Prostate gland (tissue), 2 donors: ENCODE data around the gene MARCHF6.

Source experiments
- CTCF ChIP-seq, 4 experiments: fragments of 200-600 bp in 2 of 4; fragments of 450-650 bp in 2 of 4; sonication (generic) in 2 of 4; IDR thresholded peaks; 1 replicate in 3 of 4; 2 replicates in 1 of 4; pipeline ENCODE4 v1.5.1; 2016 to 2019; ENCODE audit warnings: antibody characterized with exemption in 4 of 4, mild to moderate bottlenecking in 2 of 4, moderate library complexity in 2 of 4
- POLR2A ChIP-seq: fragments of 450-650 bp; IDR thresholded peaks from one replicate; pipeline ENCODE4 v1.6.1; 2016; ENCODE audit warnings: antibody characterized with exemption, mild to moderate bottlenecking
- POLR2AphosphoS5 ChIP-seq: sonication (generic); formaldehyde crosslinking; IDR thresholded peaks from one replicate; pipeline ENCODE4 v1.6.1; 2017; ENCODE audit warnings: antibody characterized with exemption

GRCh38 chr5:10391130-10391529, 37.6 kb downstream of the MARCHF6 start:
- TF ChIP-seq CTCF (IDR thresholded peaks at IDR 0.05) (no peak), POLR2A (no peak), POLR2AphosphoS5 (no peak)
